GM23248 (cell line): ENCODE data around the gene LAG3. TPM values are rescaled to one million over a fixed set of nuclear protein-coding genes. Genes with fewer than 3 reads are reported as not detected.

Source experiments
- DNase-seq: peaks from one replicate; pipeline ENCODE4 v3.0.0-alpha.2; 2015
- H2AFZ ChIP-seq: fragments of 200-600 bp; sonication (generic); 2 replicates; pipeline ENCODE4 v1.6.1; 2016; ENCODE audit warnings: antibody characterized with exemption
- H3F3A ChIP-seq: fragments of 200-600 bp; sonication (generic); 2 replicates; pipeline ENCODE4 v1.6.1; 2016; ENCODE audit warnings: mild to moderate bottlenecking, antibody characterized with exemption, mixed run types; ENCODE audit not compliant: insufficient read depth
- H3K27ac ChIP-seq: fragments of 200-600 bp; sonication (generic); 2 replicates; pipeline ENCODE4 v1.5.1; 2016; ENCODE audit warnings: mild to moderate bottlenecking
- H3K27me3 ChIP-seq: fragments of 200-600 bp; sonication (generic); replicated peaks from 2 replicates; pipeline ENCODE4 v1.6.1; 2016; ENCODE audit warnings: mild to moderate bottlenecking; ENCODE audit not compliant: insufficient read depth
- H3K36me3 ChIP-seq: fragments of 200-600 bp; sonication (generic); 2 replicates; pipeline ENCODE4 v1.6.1; 2016; ENCODE audit warnings: low read depth, mild to moderate bottlenecking
- H3K4me1 ChIP-seq: fragments of 200-600 bp; sonication (generic); 2 replicates; pipeline ENCODE4 v1.6.1; 2016; ENCODE audit warnings: mild to moderate bottlenecking; ENCODE audit not compliant: insufficient read depth
- H3K4me2 ChIP-seq: fragments of 200-600 bp; sonication (generic); one replicate; pipeline ENCODE4 v1.6.1; 2016; ENCODE audit warnings: mild to moderate bottlenecking; ENCODE audit not compliant: unreplicated experiment
- H3K4me3 ChIP-seq: fragments of 200-600 bp; sonication (generic); 2 replicates; pipeline ENCODE4 v1.5.1; 2016; ENCODE audit warnings: mild to moderate bottlenecking
- H3K79me2 ChIP-seq: fragments of 200-600 bp; sonication (generic); 2 replicates; pipeline ENCODE4 v1.6.1; 2016; ENCODE audit warnings: mild to moderate bottlenecking; ENCODE audit not compliant: insufficient read depth
- H3K9ac ChIP-seq: fragments of 200-600 bp; sonication (generic); 2 replicates; pipeline ENCODE4 v1.6.1; 2016; ENCODE audit warnings: mild to moderate bottlenecking
- H3K9me2 ChIP-seq: fragments of 200-600 bp; sonication (generic); 2 replicates; pipeline ENCODE4 v1.6.1; 2016; ENCODE audit warnings: mixed run types, mild to moderate bottlenecking, moderate library complexity; ENCODE audit not compliant: insufficient read depth
- H3K9me3 ChIP-seq: fragments of 200-600 bp; sonication (generic); one replicate; pipeline ENCODE4 v1.6.1; 2017; ENCODE audit warnings: low read depth
- H4K20me1 ChIP-seq: fragments of 200-600 bp; sonication (generic); 2 replicates; pipeline ENCODE4 v1.6.0; 2016; ENCODE audit not compliant: insufficient read depth
- EZH2 ChIP-seq: fragments of 200-600 bp; sonication (generic); IDR thresholded peaks from 2 replicates; pipeline ENCODE4 v1.6.1; 2018; ENCODE audit warnings: antibody characterized with exemption, mild to moderate bottlenecking; ENCODE audit not compliant: insufficient read depth, poor library complexity, severe bottlenecking
- EZH2phosphoT487 ChIP-seq: fragments of 200-600 bp; sonication (generic); IDR thresholded peaks from 2 replicates; pipeline ENCODE4 v1.6.1; 2018; ENCODE audit warnings: antibody characterized with exemption, moderate library complexity, mild to moderate bottlenecking, low read depth; ENCODE audit not compliant: insufficient read depth
- WGBS, 2 experiments: methylation state at CpG; one replicate each; pipeline ENCODE4 v1.1.6; 2015 to 2017; ENCODE audit warnings: low lambda C conversion rate in 2 of 2, low coverage in 1 of 2; ENCODE audit errors: missing lambda C conversion rate in 2 of 2; 5-methylcytosine and 5-hydroxymethylcytosine counted together
- in situ Hi-C: fragments of 300-500 bp; cut with MboI; formaldehyde crosslinking; loops from 2 replicates; pipeline ENCODE4 v1.15.0; 2020
- polyA plus RNA-seq: library from polyadenylated mRNA; unstranded; fragments of >200 nt; fragmentation: Nextera tagmentation; extraction: Ambion mirVana; gene quantifications from 2 replicates; pipeline ENCODE4 v1.2.1, GENCODE V29; 2016
- total RNA-seq: library from RNA; depleted of rRNA; stranded (reverse); fragments of >200 nt; shearing (Covaris generic); gene quantifications from 2 replicates; pipeline ENCODE4 v1.2.3, GENCODE V29; 2014

The LAG3 gene
- total and polyA plus RNA-seq, 2 experiments from 2014 or later: 0.29 TPM; not detected in 1

- Histone ChIP-seq H3K36me3 (no peaks in the 10 kb centered on the region), H3K27me3 (no peaks in the 10 kb centered on the region), H3K4me1 (peaks cover 6% of the 10 kb centered on the region), H3K9ac (no peak overlapping the region), H3F3A (peaks cover 3% of the 10 kb centered on the region; the same call in 1 of the 2 replicates), H4K20me1 (no peaks in the 10 kb centered on the region), H3K9me2 (no peaks in the 10 kb centered on the region), H3K9me3 (no peaks in the 10 kb centered on the region), H3K27ac (no peak overlapping the region), H2AFZ (no peak overlapping the region), H3K79me2 (no peaks in the 10 kb centered on the region), H3K4me3 (no peak overlapping the region), H3K4me2 (no peak overlapping the region)
- 60 to 65% methylated on average over 6 of the region's 6 CpGs for WGBS, 2 experiments
- no peak for TF ChIP-seq EZH2phosphoT487
- no peak for TF ChIP-seq EZH2
- no peak for DNase-seq
- in situ Hi-C loops: no loop called here
These were observed 7.5 kb downstream of the LAG3 start for GRCh38 chr12:6779708-6780432.

- no peak overlapping the region for H3K27ac ChIP-seq
- 92 to 97% methylated on average over 6 of the region's 6 CpGs for WGBS, 2 experiments
- no peaks in the 10 kb centered on the region for H4K20me1 ChIP-seq
- H3K79me2 ChIP-seq: no peaks in the 10 kb centered on the region
- no peak overlapping the region for H3K4me2 ChIP-seq
- no peak for TF ChIP-seq EZH2
- TF ChIP-seq EZH2phosphoT487: no peak
- no peak overlapping the region for H3K4me3 ChIP-seq
- no peaks in the 10 kb centered on the region for H3K9me2 ChIP-seq
- H3K4me1 ChIP-seq: peaks cover 6% of the 10 kb centered on the region
- H3K9ac ChIP-seq: no peak overlapping the region
- H2AFZ ChIP-seq: no peak overlapping the region
- no peak for DNase-seq
- no peaks in the 10 kb centered on the region for H3K9me3 ChIP-seq
- H3K36me3 ChIP-seq: no peaks in the 10 kb centered on the region
- H3F3A ChIP-seq: peaks cover 3% of the 10 kb centered on the region; the same call in 1 of the 2 replicates
- no peaks in the 10 kb centered on the region for H3K27me3 ChIP-seq
- in situ Hi-C loops: no loop called here
These were observed 8.3 kb downstream of the LAG3 start for GRCh38 chr12:6780573-6780972.

- in situ Hi-C loops: no loop called here
- no peaks in the 10 kb centered on the region for H3K79me2 ChIP-seq
- H2AFZ ChIP-seq: peak overlapping the region; percentile 17; the same call in 1 of the 2 replicates
- H3F3A ChIP-seq: peaks cover 3% of the 10 kb centered on the region; the same call in 1 of the 2 replicates
- no peak overlapping the region for H3K4me3 ChIP-seq
- peak; percentile 29 for DNase-seq
- 49 to 55% methylated on average over 6 of the region's 6 CpGs for WGBS, 2 experiments
- H3K9me2 ChIP-seq: no peaks in the 10 kb centered on the region
- H4K20me1 ChIP-seq: no peaks in the 10 kb centered on the region
- no peak overlapping the region for H3K27ac ChIP-seq
- H3K27me3 ChIP-seq: no peaks in the 10 kb centered on the region
- no peak for TF ChIP-seq EZH2phosphoT487
- TF ChIP-seq EZH2: no peak
- H3K4me2 ChIP-seq: no peak overlapping the region
- H3K9ac ChIP-seq: no peak overlapping the region
- peaks cover 6% of the 10 kb centered on the region for H3K4me1 ChIP-seq
- H3K36me3 ChIP-seq: no peaks in the 10 kb centered on the region
- no peaks in the 10 kb centered on the region for H3K9me3 ChIP-seq
These were observed 9.8 kb downstream of the LAG3 start for GRCh38 chr12:6782119-6782518.

- no peak overlapping the region for H3K27ac ChIP-seq
- H3K4me3 ChIP-seq: no peak overlapping the region
- H3K9me2 ChIP-seq: no peaks in the 10 kb centered on the region
- H3K27me3 ChIP-seq: no peaks in the 10 kb centered on the region
- peaks cover 6% of the 10 kb centered on the region for H3K4me1 ChIP-seq
- no peaks in the 10 kb centered on the region for H4K20me1 ChIP-seq
- H2AFZ ChIP-seq: no peak overlapping the region
- H3K79me2 ChIP-seq: no peaks in the 10 kb centered on the region
- peaks cover 3% of the 10 kb centered on the region; the same call in 1 of the 2 replicates for H3F3A ChIP-seq
- no peaks in the 10 kb centered on the region for H3K9me3 ChIP-seq
- DNase-seq: no peak
- WGBS, 2 experiments: 72 to 80% methylated on average over 10 of the region's 10 CpGs
- H3K4me2 ChIP-seq: no peak overlapping the region
- H3K36me3 ChIP-seq: no peaks in the 10 kb centered on the region
- TF ChIP-seq EZH2phosphoT487 (no peak), EZH2 (no peak)
- H3K9ac ChIP-seq: no peak overlapping the region
- in situ Hi-C loops: no loop called here
These were observed 10.7 kb downstream of the LAG3 start for GRCh38 chr12:6782850-6783566.
